ENCODE data around the gene RIMS4. TPM values are rescaled to one million over a fixed set of nuclear protein-coding genes. Genes with fewer than 3 reads are reported as not detected.
A peak's percentile ranks its signal among the peaks of the same experiment; 100 is the strongest.

The RIMS4 gene
- 1 to 10 TPM in 3 of 4 donors, not detected in 1; 1.1 to 5.6 (median 1.9) TPM for total RNA-seq

- intact Hi-C loops (cut with DNase I; ENCODE audit: low total_unique reads), result no loop called here
- in situ Hi-C loops (cut with MboI; ENCODE audit: low pct_ligation_motif_present in 1 of 4, low pct_unique_long_range_greater_than_20kb in 1 of 4, low sequenced_read_pairs in 3 of 4), result no loop called here
- H3K4me1 ChIP-seq, result peaks cover 0 to 7% (median 0%) of the 10 kb centered on the region in 4 donors
- 8% methylated on average over 54 of the region's 89 CpGs; no CpG with 5 or more reads in 1 of the 2 donors for WGBS, 2 donors (ENCODE audit: low coverage in 1 of 2)
- no peak for DNase-seq
- H3K27me3 ChIP-seq, result peaks cover 58% of the 10 kb centered on the region
- no peaks in the 10 kb centered on the region for H3K36me3 ChIP-seq
- peaks cover 0 to 9% of the 10 kb centered on the region in 2 donors for H3K9me3 ChIP-seq
- H3K4me3 ChIP-seq, result peak within 1 kb of the TSS in 2 of 4 donors; percentile 23 to 36
- no peak for TF ChIP-seq POLR2AphosphoS5 (IDR thresholded peaks at IDR 0.05)
- TF ChIP-seq POLR2A (IDR thresholded peaks at IDR 0.05), result no peak
- no peak for TF ChIP-seq CTCF (IDR thresholded peaks at IDR 0.05)
- no peak for TF ChIP-seq EP300 (IDR thresholded peaks at IDR 0.05; ENCODE audit: low read depth)
- H3K27ac ChIP-seq, result no peak within 1 kb of the TSS
Measured at GRCh38 chr20:44810391-44811149, at the start of gene RIMS4. TSS of gene RIMS4 (minus strand) at chr20:44810546. CDS start at chr20:44810271, 275 bp downstream.

- in situ Hi-C loops (cut with MboI; ENCODE audit: low pct_ligation_motif_present in 1 of 4, low pct_unique_long_range_greater_than_20kb in 1 of 4, low sequenced_read_pairs in 3 of 4), result loop anchor here in 1 of 4 donors (25.0 kb wide), 1 partner anchor 171 kb away; no protein-coding TSS in a partner anchor
- no peaks in the 10 kb centered on the region for H3K9me3 ChIP-seq
- H3K27ac ChIP-seq, result peak overlapping the region in 3 of 4 donors; percentile 22 to 60 (median 46)
- no peaks in the 10 kb centered on the region for H3K27me3 ChIP-seq
- H3K4me1 ChIP-seq, result peaks cover 0 to 25% (median 2%) of the 10 kb centered on the region in 4 donors
- no peaks in the 10 kb centered on the region for H3K36me3 ChIP-seq
- no peak overlapping the region for H3K4me3 ChIP-seq
- no peak for TF ChIP-seq CTCF (IDR thresholded peaks at IDR 0.05)
- TF ChIP-seq POLR2A (IDR thresholded peaks at IDR 0.05), result no peak
- TF ChIP-seq POLR2AphosphoS5 (IDR thresholded peaks at IDR 0.05), result no peak
- TF ChIP-seq EP300 (IDR thresholded peaks at IDR 0.05; ENCODE audit: low read depth), result no peak
- DNase-seq, result peak; percentile 59
- intact Hi-C loops (cut with DNase I; ENCODE audit: low total_unique reads), result no loop called here
Measured at GRCh38 chr20:44858606-44859360, 48.4 kb upstream of the RIMS4 start.

GRCh38 chr20:44856856-44857448 lies 46.6 kb upstream of the RIMS4 start:
- no peak overlapping the region for H3K27ac ChIP-seq
- DNase-seq, result no peak
- TF ChIP-seq CTCF (IDR thresholded peaks at IDR 0.05) (no peak), POLR2A (IDR thresholded peaks at IDR 0.05) (no peak), POLR2AphosphoS5 (IDR thresholded peaks at IDR 0.05) (no peak), EP300 (IDR thresholded peaks at IDR 0.05; ENCODE audit: low read depth) (no peak)
- no peak overlapping the region for H3K4me3 ChIP-seq
- no peaks in the 10 kb centered on the region for H3K27me3 ChIP-seq
- no peaks in the 10 kb centered on the region for H3K36me3 ChIP-seq
- no peaks in the 10 kb centered on the region for H3K9me3 ChIP-seq
- intact Hi-C loops (cut with DNase I; ENCODE audit: low total_unique reads), result no loop called here
- 84 to 89% methylated on average over 3 to 6 of the region's 6 CpGs for WGBS, 2 donors (ENCODE audit: low coverage in 1 of 2)
- in situ Hi-C loops (cut with MboI; ENCODE audit: low pct_ligation_motif_present in 1 of 4, low pct_unique_long_range_greater_than_20kb in 1 of 4, low sequenced_read_pairs in 3 of 4), result loop anchor here in 1 of 4 donors (25.0 kb wide), 1 partner anchor 170 kb away; no protein-coding TSS in a partner anchor
- H3K4me1 ChIP-seq, result peaks cover 0 to 26% (median 8%) of the 10 kb centered on the region in 4 donors

- no peaks in the 10 kb centered on the region for H3K36me3 ChIP-seq
- in situ Hi-C loops (cut with MboI; ENCODE audit: low pct_ligation_motif_present in 1 of 4, low pct_unique_long_range_greater_than_20kb in 1 of 4, low sequenced_read_pairs in 3 of 4) (loop anchor here in 1 of 4 donors (25.0 kb wide), 1 partner anchor 169 kb away; no protein-coding TSS in a partner anchor), intact Hi-C loops (cut with DNase I; ENCODE audit: low total_unique reads) (no loop called here)
- no peaks in the 10 kb centered on the region for H3K27me3 ChIP-seq
- no peak overlapping the region for H3K27ac ChIP-seq
- no peak for DNase-seq
- no peak for TF ChIP-seq POLR2A (IDR thresholded peaks at IDR 0.05)
- no peak for TF ChIP-seq EP300 (IDR thresholded peaks at IDR 0.05; ENCODE audit: low read depth)
- TF ChIP-seq CTCF (IDR thresholded peaks at IDR 0.05), result no peak
- no peak for TF ChIP-seq POLR2AphosphoS5 (IDR thresholded peaks at IDR 0.05)
- H3K4me3 ChIP-seq, result no peak overlapping the region
- 39 to 66% methylated on average over 1 to 2 of the region's 2 CpGs for WGBS, 2 donors (ENCODE audit: low coverage in 1 of 2)
- H3K4me1 ChIP-seq, result peaks cover 0 to 25% (median 10%) of the 10 kb centered on the region in 4 donors
- no peaks in the 10 kb centered on the region for H3K9me3 ChIP-seq
Measured at GRCh38 chr20:44856442-44856841, 46.1 kb upstream of the RIMS4 start.
